ENCODE results near the gene AP3D1. TPM values are rescaled to one million over a fixed set of nuclear protein-coding genes. Genes with fewer than 3 reads are reported as not detected.

Gene AP3D1
- total and polyA plus RNA-seq, 2 donors (not counting 3 experiments of a cell fraction or from before 2014, with no cell fraction given), result 130 to 137 TPM

GRCh38 chr19:2110822-2111221 is 40.5 kb downstream of the AP3D1 start:
- no peaks in the 10 kb centered on the region for H3K27me3 ChIP-seq (ENCODE audit: control insufficient read depth in 2 of 2, insufficient read depth in 2 of 2, low read length in 2 of 2)
- H3K4me1 ChIP-seq (ENCODE audit: control insufficient read depth, extremely low read depth, insufficient read depth, low read length), result no peaks in the 10 kb centered on the region
- no peak for DNase-seq (ENCODE audit: low read depth, low spot score)
- intact Hi-C loops (cut with micrococcal nuclease), result no loop called here
- no TSS peak for BruUV-seq (replicated peaks)
- H3K9ac ChIP-seq (replicated peaks; ENCODE audit: extremely low read depth, insufficient read depth, low read length), result no peak overlapping the region
- dilution Hi-C loops (cut with MboI; ENCODE audit: extremely low pct_ligation_motif_present, low sequenced_read_pairs), result no loop called here
- no peak for FAIRE-seq
- no peaks in the 10 kb centered on the region for H3K79me2 ChIP-seq (ENCODE audit: control insufficient read depth, insufficient read depth, low read length)
- no peak overlapping the region for H3K4me2 ChIP-seq (ENCODE audit: insufficient read depth, low read length)
- H4K20me1 ChIP-seq (replicated peaks; ENCODE audit: control insufficient read depth, extremely low read depth, insufficient read depth, low read length), result no peaks in the 10 kb centered on the region
- H3K27ac ChIP-seq (ENCODE audit: insufficient read depth, low read depth, low read length), result no peak overlapping the region
- H3K4me3 ChIP-seq (replicated peaks in 1 of 3; ENCODE audit: insufficient read depth in 1 of 3, low read depth in 1 of 3, low read length in 3 of 3), result no peak overlapping the region
- CTCF ChIA-PET, result no interaction called here
- no peak overlapping the region for H2AFZ ChIP-seq (ENCODE audit: low read depth, low read length)
- H3K36me3 ChIP-seq (ENCODE audit: control insufficient read depth in 2 of 2, extremely low read depth in 1 of 2, insufficient read depth in 2 of 2, low read length in 2 of 2), result peaks cover 18 to 77% of the 10 kb centered on the region in 2 experiments
- POLR2A ChIA-PET, result no interaction called here
- TF ChIP-seq POLR2AphosphoS5 (IDR thresholded peaks at IDR 0.05; ENCODE audit: insufficient read depth, low read depth, low read length) (no peak), MYC (IDR thresholded peaks at IDR 0.05; ENCODE audit: low read depth, low read length) (no peak), MAX (IDR thresholded peaks at IDR 0.05; ENCODE audit: insufficient read depth, insufficient read length) (no peak), POLR2A (IDR thresholded peaks at IDR 0.05; ENCODE audit: low read depth, low read length) (no peak), EZH2 (IDR thresholded peaks at IDR 0.05; ENCODE audit: borderline replicate concordance, low read depth, low read length, severe bottlenecking) (no peak), JUN (IDR thresholded peaks at IDR 0.05; ENCODE audit: borderline replicate concordance, insufficient read depth, insufficient read length, low read depth) (no peak), CTCF (IDR thresholded peaks at IDR 0.05; ENCODE audit: extremely low read depth in 1 of 2, insufficient read depth in 1 of 2, low read depth in 1 of 2, low read length in 2 of 2) (no peak), GATA2 (IDR thresholded peaks at IDR 0.05; ENCODE audit: insufficient read depth, insufficient read length, low read depth, low read length) (no peak), FOS (IDR thresholded peaks at IDR 0.05; ENCODE audit: borderline replicate concordance, insufficient read depth, low read length) (no peak)
- H3K9me3 ChIP-seq (replicated peaks; ENCODE audit: control insufficient read depth, insufficient read depth, low read length), result no peaks in the 10 kb centered on the region
- H3K9me1 ChIP-seq (replicated peaks; ENCODE audit: control insufficient read depth, extremely low read depth, insufficient read depth, low read length), result no peaks in the 10 kb centered on the region

Data from endothelial cell of umbilical vein (primary cell).